Activated CD4-positive, CD25-positive, alpha-beta regulatory T cell (primary cell): ENCODE measurements around the gene ANKS1B.
"Not testable (repeated sequence)": the region's sequence is repeated elsewhere in the genome, so short reads cannot be mapped to it uniquely, and the experiment has no call there.

Source experiments
- DNase-seq, 4 experiments: peaks; one replicate each; lab custom pipeline; 2025; lab: John Stamatoyannopoulos, UW

ANKS1B gene

DNA sequence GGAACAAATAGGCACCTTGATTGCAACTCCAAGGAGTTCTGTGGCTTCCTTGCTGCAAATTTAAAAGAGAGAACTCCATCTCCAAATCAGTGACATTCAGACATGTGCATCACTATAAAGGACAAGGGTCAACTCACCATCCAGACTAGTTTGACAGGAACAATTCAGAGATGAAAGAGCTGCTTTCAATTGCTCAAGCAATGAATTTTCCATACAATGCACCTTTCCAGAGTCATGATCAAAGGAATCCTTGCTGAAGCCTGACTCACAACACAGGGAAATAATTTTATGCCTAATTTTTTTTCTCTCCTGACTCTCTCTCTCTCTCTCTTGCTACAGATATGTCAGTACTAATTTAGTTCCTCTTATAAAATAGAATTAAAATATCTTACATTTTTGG lies 717.7 kb downstream of the ANKS1B start:
- DNase-seq: no peak

DNA sequence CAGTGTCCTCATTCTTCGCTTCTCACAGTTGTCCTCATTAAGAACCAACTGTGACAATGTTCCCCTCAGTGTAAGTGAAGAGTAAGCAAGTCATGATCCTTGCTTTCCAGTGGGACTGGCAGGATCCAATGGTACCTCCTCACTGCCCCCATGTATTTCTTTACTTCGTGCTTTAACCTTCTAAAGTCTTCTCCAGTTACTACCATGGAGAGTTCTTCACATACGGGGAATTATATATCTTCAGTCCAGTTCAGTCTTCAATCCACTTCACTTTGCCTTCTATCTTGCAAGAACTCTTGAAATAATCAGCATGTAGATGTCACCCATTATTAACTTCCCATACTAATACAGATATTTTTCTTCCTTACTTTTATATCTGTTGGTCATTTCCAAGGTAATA lies 719.1 kb downstream of the ANKS1B start:
- DNase-seq: no peak

DNA sequence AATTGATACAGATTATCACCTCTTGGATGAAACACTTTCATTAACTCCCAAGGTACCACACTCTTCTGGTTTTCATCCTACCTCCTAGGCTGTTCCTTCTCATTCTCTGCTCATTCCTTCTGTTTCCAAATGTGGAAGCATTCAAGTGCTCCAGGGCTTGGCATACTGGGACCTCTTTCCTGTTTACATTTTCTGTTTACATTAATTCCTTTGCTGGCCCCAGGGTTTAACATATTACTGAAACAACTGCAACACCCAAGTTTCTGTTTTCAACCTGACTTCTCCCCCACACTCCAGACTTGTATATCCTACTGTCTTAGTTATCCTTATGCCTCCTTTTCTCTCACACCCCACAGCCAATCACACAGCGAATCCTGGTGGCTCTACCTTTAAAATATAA lies 723.5 kb downstream of the ANKS1B start:
- DNase-seq: no peak

DNA sequence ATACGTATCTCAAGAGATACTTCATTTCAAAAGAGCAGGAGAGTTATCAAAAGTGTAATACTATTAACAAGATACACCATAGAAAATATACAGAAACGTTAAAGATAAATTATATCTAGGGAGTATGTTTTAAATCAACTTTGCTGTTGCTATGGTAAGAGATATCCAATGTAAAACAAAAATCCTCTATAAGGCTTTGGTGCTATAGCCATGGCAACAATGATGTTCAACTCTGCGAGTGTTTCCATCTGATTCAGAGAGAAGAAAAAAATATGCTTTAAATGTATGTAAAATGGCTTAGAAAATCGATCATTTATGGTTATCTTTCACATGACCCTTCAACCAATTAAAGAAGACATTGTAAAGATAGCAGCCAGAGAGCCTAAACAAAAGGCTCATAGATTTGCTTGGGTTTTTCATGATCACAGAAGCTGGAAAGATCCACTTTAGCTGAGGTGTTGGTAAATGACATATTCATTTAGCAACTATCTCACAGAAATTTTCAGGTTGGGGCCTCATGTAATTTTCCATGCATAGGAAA lies 724.2 kb downstream of the ANKS1B start:
- DNase-seq: no peak

DNA sequence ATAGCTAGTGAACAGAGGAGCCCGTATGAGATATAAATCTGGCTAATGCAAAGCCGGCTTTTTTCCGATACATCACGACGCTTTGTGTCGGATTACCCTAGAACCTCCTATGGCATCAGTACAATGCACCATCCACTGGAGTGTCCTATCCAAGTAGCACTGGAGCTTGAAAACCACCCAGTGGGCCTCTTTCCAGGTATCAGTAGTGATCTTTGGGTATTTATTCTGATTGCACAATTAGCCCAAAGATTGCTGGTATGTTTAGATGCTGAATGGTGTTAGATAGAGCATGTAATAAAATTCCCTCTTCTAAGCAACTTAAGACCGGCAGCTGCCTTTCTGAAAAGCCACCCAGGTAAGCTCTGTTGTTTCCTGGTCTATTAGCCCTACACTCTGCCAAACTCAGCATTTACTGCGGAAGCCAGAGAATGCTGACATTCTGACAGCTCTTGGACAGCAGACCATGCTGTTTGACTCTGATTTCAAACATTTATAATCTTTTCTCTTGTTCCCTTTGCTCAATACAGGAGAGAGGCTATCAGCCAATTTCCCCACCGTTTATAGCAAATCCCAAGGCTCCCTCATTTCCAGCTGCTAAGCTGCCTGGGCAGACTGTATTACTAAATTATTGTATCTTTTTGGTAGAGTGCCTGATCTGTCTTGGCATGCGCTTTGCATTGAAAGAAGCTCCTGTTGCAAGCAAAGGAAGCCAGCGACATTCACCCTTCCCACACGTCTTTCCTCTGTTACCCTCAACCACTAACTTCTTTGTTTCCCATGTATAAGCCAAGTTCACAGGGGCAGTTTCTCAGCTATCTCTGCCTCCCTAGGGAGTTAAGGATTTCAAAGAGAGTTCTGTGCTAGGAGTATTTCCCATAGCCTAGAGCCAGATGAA lies 725.4 kb downstream of the ANKS1B start:
- DNase-seq: no peak

DNA sequence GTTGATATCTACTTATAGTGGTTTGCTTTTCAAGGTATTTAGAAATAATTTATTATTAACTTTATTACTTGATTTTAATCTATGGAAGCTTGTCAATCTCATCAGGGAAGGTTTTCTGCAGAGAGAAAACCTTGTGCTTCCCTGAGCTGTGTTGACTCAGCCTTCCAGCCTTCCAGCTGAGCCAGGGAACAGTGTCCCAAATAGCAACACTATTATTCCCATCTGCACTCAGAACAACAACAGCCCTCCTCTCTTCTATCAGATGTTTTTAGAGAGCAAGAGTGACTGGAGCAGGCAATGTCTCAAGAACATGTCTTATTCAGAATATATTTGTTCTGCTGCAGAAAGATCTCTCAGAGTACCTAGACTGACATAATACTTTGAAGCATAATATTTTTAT lies 727.1 kb downstream of the ANKS1B start:
- no peak for DNase-seq

DNA sequence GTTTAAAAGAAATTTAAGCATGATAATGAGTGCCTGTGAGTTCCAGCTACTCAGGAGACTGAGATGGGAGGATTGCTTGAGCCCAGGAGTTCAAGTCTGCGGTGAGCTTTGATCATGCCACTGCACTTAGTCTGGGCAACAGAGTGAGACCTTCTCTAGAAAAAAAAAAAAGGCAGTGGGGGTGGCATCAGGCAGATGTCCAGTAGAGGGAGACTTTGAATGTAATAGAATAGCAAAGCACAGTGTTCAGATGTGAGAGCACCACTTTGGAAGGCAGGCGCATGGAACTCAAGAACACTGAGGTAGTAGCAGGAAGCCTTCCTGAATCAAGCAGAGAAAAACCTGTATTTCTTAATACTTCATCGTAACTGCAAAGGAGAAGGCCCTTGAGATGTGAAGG lies 731.7 kb downstream of the ANKS1B start:
- DNase-seq: no peak

DNA sequence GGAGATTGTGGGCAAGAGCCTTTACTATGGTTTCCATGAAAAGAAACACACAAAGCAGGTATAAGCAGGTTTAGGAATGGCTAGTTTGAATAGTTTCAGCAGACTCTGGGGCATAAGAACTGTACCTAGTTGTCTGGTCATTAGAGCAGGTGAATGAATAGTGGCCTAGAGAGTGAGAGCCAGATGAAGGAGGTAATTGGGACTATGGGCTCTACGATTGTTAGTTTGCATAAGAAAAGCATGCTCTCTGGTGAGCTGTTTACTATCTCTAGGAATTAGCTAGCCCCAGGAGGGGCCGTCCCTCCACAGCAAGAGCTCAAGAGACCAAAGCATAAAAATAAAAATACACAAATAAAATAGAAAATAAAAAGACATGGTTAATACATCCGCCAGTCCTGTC lies 734.6 kb downstream of the ANKS1B start:
- DNase-seq: no peak

DNA sequence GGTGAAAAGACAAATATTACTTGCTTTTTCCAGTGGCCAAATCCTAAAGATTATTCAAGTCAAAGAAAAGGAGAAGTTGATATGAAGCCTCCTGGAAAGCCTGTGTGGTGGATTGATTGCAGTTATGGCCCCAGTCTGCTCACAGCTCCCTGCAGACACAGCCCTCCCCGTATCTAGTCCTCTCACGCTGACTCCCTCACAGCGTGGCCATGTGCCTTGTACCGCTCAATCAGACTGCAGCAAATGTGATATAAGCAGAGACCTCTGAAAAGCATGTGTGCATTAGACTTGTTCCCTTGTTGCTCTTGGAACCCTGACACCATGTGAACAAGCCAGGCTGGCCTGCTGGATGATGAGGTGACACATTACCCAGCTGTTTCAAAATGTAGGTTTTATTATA lies 735.2 kb downstream of the ANKS1B start:
- DNase-seq: no peak

DNA sequence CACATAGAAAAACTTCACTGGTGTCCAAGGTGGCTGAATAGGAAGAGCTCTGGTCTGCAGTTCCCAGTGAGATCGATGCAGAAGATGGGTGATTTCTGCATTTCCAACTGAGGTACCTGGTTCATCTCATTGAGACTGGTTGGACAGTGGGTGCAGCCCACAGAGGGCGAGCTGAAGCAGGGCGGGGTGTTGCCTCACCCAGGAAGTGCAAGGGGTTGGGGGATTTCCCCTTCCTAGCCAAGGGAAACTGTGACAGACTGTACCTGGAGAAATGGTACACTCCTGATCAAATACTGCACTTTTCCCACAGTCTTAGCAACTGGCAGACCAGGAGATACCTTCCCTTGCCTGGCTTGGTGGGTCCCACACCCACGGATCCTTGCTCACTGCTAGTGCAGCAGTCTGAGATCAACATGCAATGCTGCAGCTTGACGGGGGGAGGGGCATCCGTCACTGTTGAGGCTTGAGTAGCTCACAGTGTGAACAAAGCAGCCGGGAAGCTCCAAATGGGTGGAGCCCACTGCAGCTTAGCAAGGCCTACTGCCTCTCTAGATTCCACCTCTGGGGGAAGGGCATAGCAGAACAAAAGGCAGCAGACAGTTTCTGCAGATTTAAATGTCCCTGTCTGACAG lies 746.7 kb downstream of the ANKS1B start:
- DNase-seq: not testable (repeated sequence)

DNA sequence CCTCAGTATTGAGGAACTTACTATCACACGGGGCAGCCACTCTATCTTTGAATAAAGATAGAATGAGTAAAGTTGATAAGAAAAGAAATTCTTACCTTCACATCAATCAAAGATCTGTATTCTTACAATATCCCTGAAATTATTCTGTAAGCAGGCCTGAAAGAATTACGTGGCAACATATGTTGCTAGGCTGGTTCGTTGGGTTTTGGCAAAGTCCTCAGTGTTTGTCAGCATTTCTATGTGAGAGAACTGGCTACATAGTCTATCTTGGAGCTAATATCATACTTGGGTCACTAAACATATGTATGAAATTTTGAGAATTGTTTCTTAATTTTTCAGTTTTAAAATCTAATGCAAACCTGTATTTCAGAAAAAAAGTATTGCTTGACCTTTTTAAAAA lies 749.4 kb downstream of the ANKS1B start:
- DNase-seq: no peak

DNA sequence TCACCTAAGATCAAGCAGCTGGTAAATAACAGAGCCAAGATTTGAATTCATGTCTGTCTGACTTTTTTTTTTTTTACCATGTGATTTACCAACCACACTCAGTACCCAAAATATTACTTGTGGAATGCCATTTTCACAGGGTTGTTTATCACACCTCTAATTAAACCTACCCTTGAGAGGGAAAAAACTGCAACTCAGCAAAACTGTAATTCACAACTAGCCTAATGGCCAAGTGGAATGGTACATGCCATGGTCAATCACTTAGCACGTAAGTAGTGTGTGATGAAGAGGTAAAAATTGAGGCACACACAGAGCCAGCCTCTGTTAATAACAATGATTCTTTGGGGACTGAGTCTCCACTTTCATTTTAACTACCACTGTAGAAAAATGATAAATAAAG lies 750.0 kb downstream of the ANKS1B start:
- no peak for DNase-seq

DNA sequence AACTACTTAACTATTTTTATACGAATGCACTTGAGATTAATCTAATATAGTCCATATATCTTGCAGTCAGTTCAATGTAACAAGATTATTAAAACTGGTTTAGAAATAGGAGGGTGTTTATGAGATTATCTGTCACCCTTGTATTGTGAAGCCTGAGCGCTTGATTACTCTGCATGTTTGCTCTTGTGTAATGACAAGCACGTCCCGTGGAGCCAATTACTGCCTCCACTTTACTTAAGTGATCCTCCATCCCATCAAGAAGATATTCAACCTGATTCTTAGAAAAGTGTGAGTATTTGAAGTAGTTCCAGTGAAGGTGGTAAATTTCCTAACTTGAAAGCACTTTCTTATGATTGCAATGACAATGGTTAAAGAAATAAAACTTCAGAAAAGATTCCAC lies 752.4 kb downstream of the ANKS1B start:
- DNase-seq: no peak

DNA sequence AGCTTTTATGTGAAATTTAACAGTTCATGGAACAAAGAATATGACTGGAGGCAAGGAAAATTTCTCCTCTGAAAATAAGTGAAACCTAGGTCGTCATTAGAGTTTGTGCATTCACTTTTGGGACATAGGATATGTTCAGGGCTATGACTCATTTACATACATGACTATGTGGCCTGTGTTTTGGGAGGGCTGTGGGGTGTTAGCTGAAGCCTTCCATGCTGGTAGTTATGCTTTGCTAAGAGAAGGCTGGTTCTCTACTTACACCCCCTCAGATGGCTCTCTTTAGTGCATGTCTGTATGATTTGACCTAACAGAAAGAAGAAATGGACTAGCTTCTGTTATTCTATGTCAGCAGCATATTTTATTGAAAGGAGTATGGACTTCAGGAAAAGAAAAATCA lies 753.7 kb downstream of the ANKS1B start:
- DNase-seq: no peak

DNA sequence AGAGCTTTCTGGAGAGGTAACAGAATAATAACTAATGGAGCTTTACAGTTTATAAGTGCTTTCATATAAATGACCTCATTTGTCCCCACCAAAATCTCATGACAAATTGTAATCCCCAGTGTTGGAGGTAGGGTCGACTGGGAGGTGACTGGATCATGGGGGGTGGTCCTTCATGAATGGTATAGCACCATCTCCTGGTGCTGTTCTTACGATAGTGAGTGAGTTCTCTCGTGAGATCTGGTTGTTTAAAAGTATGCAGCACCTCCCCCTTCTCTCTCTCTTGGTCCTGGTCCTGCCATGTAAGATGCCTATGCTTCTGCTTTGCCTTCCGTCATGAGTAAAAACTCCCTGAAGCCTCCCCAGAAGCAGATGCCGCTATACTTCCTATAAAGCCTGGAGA lies 760.5 kb downstream of the ANKS1B start:
- DNase-seq: no peak

DNA sequence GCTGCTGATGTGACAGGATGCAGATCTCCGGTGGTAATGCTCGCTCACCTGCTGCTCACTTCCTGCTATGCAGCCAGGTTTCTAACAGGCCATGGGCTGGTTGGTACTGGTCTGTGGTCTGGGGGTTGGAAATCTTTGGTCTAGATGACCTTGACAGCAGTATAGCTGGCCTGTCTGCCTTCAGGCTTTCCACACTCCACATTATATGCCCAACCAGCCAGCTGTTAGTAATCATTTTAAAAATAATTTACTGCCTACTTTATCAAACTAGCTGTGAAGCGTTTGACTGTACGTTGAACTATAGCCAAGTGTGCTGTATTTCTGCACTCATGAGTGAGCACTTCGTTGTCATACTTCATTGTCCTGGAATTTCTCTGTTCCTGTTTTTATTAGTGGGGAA lies 761.2 kb downstream of the ANKS1B start:
- DNase-seq: no peak

DNA sequence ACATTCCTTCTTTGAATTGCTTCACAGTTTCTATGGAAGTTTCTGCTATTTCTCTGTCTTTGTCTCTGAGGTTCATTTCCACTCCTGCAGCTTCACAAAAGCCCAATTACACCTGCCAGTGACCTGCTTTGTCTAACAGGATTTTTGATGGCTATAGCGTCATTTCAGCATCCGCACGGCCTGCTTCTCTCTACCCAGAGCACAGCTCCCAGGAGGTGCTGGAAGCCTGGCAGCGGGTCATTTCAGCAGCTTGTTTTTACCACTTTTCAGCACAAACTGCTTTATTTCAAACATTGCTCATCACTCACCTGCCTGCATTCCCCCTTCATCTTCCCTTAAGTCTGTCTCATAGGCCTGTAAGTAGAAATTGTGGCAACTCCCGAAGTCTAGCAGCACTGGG lies 771.7 kb downstream of the ANKS1B start:
- DNase-seq: no peak

DNA sequence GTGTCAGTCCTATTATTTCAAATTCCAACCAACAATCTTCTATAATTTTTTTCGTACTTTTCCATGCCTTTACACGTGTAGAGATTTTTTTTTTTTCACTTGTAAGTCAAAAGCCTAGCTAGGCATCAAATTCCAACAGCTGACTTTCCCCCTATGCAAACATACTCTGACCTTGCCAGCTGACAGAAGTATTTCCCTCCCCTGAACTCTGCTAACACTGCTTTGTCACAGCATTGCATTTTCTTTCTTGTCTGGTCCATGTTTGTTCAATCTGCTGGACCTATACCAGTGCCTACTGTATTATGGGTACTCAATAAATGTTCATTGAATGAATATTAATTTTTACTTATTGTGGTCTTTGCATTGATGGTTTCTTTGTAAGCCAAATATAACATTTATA lies 772.5 kb downstream of the ANKS1B start:
- no peak for DNase-seq

DNA sequence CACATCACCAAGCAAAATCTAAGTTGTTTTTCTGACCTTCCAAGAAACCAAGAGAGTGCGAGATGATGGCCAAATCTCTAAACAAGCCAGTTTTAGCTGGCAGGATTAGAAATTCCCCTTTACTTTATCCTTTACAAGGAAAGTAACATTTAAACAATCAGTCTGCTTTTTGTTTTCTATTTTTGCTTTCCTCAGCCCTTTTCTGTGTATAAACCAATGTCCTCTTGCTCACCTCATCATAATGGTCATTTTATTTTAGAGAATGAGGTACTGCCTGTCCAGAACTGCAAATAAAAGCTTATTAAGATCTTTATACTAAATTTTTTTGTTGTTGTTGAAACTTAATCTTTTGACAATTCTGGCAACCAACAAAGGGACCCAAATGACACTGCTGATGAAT lies 779.6 kb downstream of the ANKS1B start:
- no peak for DNase-seq

DNA sequence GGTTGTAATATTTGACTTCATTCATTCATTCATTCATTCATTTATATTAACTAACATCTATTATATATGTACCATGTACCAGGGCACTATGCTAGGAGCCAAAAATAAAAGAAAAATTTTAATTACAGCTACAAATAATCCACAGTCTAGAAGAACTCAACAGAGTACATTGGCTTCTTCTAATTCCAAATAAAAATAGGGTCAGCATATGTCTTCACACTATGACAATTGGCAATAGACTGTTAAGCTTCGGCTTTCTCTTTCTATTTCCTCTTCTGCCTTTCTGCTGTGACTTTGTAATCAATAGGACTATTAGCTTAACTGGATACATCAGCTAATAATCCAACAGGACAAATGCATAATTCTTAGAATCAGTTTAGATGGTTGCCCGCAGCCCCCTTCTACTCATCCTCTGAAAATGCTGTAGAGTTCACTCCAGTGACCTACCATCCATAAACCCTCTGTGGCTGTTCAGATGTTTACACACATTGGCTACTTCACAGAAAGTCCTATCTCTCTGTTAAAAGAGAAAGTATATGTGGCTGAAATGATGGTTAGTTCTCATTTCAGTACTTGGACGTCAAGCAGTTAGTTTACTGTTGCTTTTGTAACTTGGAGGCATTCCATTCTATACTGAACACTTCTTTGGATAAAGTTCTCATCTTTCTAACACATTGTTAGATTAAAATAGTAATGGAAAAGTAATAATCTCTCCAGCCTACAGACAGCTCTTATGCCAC lies 782.7 kb downstream of the ANKS1B start:
- DNase-seq: no peak

DNA sequence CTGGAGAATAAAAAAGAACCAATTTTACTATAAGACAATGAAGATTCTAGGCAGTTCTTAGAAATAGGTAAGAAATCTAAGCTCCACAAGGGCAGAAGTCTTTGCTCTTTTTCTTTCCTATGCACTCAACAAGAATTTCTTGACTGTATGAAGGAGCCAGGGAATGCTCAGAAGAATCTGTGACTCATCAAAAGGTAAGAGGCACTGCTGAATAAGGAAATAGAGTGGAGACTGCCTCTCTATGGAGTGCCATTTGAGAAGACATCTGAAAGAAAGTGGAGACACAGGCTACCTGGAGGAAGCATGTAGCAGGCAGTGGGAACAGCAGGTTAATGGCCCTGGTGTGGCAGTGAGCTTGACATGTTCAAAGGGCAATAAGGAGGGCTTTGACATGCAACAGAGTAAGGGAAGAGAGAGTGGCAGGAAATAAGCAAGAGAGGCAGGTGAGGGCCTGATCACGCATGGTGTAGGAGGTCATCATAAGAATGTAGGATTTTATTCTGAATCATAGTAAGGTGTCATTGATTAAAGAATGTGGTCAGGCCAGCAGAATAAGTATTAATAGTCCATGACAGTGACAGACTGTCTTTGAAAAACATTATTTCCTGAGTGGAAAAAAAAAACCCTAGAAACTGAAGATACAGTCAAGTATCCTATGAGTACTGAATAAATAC lies 783.9 kb downstream of the ANKS1B start:
- no peak for DNase-seq

DNA sequence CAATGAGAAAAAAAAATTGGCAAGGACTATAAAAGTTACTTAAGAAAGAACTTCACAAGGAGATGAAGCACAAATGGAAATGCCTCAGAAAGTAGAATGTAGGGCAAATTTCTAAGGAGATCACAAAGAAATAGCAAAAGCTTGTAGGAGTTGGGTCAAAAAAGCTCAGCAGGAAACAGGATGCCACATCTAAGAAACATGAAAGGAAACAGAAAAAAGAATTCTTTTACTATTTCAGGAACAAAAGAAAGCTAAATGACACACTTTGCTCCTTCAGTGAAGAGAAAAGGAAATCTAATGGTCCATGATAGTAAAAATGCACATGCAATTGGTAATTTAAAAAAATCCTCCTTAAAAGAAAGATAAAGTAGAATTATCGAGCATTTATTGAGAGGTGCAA lies 789.3 kb downstream of the ANKS1B start:
- no peak for DNase-seq
